HFFc6 (cell line): ENCODE data around the gene MYMX. TPM values are rescaled to one million over a fixed set of nuclear protein-coding genes. Genes with fewer than 3 reads are reported as not detected.
A peak's percentile ranks its signal among the peaks of the same experiment; 100 is the strongest.

Source experiments
- DNase-seq: peaks from one replicate; pipeline ENCODE4 v3.0.0-alpha.2; 2018
- H3K27ac Mint-ChIP-seq: 2 replicates; pipeline ENCODE4 v1.8.0; 2020; ENCODE audit warnings: mild to moderate bottlenecking, mixed read lengths
- H3K27me3 Mint-ChIP-seq: 2 replicates; pipeline ENCODE4 v1.8.0; 2021; ENCODE audit warnings: mild to moderate bottlenecking, moderate library complexity, mixed read lengths; ENCODE audit not compliant: insufficient read depth
- H3K36me3 Mint-ChIP-seq: 2 replicates; pipeline ENCODE4 v1.8.0; 2021; ENCODE audit warnings: low read depth, mixed read lengths
- H3K4me1 Mint-ChIP-seq: 2 replicates; pipeline ENCODE4 v1.8.0; 2020; ENCODE audit warnings: low read depth, mixed read lengths
- H3K4me3 Mint-ChIP-seq: 2 replicates; pipeline ENCODE4 v1.8.0; 2020; ENCODE audit warnings: mild to moderate bottlenecking, moderate library complexity, mixed read lengths
- H3K9me3 Mint-ChIP-seq: 2 replicates; pipeline ENCODE4 v1.8.0; 2020; ENCODE audit warnings: mild to moderate bottlenecking, mixed read lengths
- total RNA-seq, 6 experiments: library from RNA; stranded (reverse); fragmentation: NEBNext Ultra II Directional; extraction: Animal tissue kit (Norgen Biotek cat#: 25700); gene quantifications; 2 replicates in 1 of 6; 3 replicates in 5 of 6; pipeline ENCODE4 v1.2.3, GENCODE V29; 2021
- TF ChIP-seq, protein P1 (sequence below): fragments of 200-600 bp; sonication (generic); IDR thresholded peaks from 2 replicates; pipeline ENCODE4 v1.5.0; 2021; ENCODE audit warnings: antibody characterized with exemption, mild to moderate bottlenecking

The MYMX gene
- total RNA-seq, 6 experiments from 2014 or later: not detected

DNA sequence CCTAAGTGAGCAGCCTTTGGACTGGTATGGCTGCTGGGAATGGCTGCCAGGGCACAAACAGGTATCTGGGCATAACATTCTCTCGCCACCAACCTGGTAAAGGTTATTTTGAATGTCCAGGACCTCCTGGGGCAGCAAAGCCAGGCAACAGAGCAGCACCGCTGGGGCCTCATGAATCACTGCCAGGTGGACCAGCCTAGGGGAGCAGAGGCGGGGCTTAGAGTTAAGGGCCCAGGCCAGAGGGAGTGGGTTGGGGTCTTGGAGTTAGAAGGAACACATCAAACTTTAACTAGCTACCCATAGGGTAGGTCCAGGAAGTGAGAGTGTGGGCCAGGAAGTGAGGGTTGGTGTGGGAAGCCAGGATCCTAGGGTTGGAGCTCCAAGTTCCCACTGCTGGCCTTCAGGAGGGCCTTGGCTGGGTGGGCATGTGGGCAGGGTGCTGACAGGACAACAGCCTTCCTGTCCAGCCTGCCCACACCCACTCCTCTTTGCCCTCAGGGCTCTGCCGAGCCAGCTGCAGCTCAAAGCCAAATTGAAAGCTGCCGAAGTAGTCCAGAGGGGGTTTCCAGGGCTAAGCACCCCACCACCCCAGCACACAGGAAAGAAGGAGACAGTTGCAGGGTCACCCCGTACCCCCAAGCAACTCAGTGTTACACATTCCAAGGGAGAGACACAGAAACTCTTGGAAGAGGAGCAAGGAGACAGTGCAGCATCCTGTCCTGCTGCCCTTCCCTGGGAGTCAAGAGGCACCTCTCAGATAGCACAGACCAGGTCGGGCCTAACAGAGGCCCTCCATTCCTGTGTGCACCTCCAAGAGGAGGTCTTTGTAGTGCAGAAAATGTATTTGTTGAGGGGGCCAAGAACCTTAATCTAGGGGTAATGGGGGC, 46.0 kb downstream of the MYMX start:
- Mint-ChIP-seq H3K4me3 (peak overlapping the region; percentile 91), H3K4me1 (peaks cover 33% of the 10 kb centered on the region), H3K27ac (no peak overlapping the region; the same call in 1 of the 2 replicates), H3K9me3 (no peaks in the 10 kb centered on the region), H3K27me3 (peaks cover 4% of the 10 kb centered on the region), H3K36me3 (no peaks in the 10 kb centered on the region)
- TF ChIP-seq, protein P1, sequence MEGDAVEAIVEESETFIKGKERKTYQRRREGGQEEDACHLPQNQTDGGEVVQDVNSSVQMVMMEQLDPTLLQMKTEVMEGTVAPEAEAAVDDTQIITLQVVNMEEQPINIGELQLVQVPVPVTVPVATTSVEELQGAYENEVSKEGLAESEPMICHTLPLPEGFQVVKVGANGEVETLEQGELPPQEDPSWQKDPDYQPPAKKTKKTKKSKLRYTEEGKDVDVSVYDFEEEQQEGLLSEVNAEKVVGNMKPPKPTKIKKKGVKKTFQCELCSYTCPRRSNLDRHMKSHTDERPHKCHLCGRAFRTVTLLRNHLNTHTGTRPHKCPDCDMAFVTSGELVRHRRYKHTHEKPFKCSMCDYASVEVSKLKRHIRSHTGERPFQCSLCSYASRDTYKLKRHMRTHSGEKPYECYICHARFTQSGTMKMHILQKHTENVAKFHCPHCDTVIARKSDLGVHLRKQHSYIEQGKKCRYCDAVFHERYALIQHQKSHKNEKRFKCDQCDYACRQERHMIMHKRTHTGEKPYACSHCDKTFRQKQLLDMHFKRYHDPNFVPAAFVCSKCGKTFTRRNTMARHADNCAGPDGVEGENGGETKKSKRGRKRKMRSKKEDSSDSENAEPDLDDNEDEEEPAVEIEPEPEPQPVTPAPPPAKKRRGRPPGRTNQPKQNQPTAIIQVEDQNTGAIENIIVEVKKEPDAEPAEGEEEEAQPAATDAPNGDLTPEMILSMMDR: no peak
- no peak for DNase-seq

DNA sequence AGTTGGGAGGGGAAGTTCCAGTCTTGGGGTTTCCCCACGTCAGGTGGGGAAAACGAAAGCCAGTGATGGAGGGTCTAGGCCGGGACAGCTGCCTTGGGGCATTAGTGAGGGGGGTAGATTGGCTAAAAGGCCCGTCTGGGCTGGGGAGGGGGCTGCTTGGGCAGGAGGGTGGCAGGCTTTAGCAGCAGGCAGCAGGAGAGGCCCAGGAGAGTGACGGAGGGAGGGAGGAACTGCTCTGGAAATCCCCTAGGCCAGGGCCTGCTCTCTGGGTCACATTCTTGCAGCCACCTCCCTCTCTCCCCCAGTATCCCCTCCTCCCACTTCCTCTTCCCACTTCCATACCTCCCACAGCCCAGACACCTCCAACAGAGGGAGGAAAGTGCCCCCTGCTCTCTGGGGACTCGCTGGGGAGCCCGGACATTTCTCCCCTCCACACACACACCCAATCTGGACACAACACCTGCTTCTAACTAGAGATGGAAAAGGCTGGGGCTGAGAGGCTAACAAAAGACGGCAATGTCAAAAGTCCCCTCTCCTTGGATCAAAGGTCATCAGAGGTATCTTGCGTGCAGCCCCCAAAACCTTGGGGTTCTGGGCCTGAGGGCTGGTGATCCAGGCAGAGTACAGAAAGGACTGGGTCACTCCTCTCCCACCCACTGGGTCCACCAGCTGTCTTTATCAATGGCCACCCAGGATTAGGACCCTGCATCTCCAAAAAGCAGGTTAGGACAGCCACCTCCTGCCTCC, 46.8 kb downstream of the MYMX start:
- H3K4me3 Mint-ChIP-seq: peak overlapping the region; percentile 91
- H3K4me1 Mint-ChIP-seq: peaks cover 27% of the 10 kb centered on the region
- H3K27me3 Mint-ChIP-seq: peaks cover 1% of the 10 kb centered on the region; the same call in 1 of the 2 replicates
- H3K36me3 Mint-ChIP-seq: no peaks in the 10 kb centered on the region
- TF ChIP-seq, protein P1: no peak
- DNase-seq: no peak
- no peaks in the 10 kb centered on the region for H3K9me3 Mint-ChIP-seq
- H3K27ac Mint-ChIP-seq: no peak overlapping the region; the same call in 1 of the 2 replicates

DNA sequence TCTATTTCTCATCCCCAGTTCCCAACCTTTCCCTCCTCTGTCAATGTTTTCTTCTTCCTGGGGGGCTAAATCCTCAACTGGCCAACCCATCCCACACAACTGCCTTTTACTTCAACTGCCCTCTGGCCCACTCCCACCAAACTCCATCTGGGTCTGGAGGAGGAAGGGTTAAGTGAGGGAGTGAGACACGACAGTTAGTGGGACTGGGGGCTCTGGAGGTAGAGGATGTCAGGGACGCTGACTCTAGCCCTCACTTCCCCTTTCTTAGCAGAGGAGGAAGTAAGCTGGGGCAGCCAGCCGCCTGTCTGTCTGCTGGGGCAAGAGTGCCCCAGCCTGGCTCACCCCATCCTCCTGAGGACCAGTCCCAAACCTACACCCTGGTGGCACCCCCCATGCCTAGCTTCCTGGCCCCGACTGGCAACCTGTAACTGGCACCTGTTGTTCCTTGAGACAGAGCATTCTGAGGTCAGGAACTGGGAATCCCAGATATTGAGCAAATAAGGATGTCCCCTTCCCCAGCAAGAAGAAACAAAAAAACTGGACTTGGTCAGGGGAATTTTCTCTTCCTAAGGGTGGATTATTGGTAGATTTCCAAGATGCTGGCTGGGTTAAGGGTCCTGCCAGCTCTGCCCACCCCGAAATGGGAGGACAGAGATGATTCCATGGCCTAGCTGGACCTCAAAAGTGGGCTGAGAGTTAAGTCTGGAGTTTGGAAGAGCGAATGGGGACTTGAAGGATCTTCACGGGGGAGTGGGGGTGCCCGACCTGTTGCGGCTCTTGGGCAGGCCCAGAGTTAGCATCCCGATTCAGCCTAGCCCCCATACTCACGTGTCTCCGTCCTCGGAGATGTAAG, 47.7 kb downstream of the MYMX start:
- Mint-ChIP-seq H3K27me3 (peaks cover 9% of the 10 kb centered on the region), H3K4me3 (peak overlapping the region; percentile 91), H3K36me3 (no peaks in the 10 kb centered on the region), H3K4me1 (peaks cover 27% of the 10 kb centered on the region), H3K9me3 (no peaks in the 10 kb centered on the region), H3K27ac (peak overlapping the region; percentile 69)
- DNase-seq: no peak
- TF ChIP-seq, protein P1: no peak

DNA sequence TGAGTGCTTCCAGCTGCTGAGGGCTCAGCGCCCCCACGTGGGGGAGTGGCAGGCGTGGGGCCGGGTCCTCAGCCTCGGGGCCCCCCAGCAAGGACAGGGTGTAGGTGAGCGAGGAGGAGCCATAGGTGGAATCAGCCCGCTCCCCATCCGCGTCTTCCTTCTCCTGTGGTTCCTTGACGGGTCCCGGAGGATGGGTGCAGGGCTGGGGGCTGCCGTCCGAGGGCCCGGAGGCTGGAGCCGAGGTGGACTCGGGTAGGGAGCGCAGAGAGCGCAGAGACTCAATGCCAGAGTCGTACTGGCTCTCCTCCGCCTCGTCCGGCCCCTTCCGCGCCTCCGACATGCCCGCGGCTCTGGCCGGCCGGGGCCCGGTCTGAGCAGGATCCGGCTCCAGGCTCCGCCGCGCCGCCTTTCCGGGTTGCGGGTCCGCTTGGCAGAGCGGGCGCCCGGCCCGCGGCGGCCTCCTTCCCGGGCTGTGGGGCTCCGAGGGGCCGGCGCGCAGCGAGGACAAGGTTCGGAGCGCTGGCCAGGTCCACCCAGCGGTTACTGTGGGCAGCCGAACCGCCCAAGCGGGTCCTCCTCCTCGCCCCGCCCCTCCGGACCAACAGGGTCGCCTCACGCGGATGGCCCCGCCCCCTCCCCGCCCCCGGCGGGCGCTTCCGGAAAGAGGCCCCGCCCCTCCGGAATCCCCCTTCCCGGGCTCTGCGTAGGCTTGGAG, 48.4 kb downstream of the MYMX start, which contains the start of gene NFKBIE:
TSS of gene NFKBIE (minus strand) at position 545 of the 715 bp plus-strand sequence. CDS start at position 340, 205 bp downstream.
- Mint-ChIP-seq H3K27me3 (peaks cover 16% of the 10 kb centered on the region), H3K27ac (peak within 1 kb of the TSS; percentile 69), H3K4me1 (peaks cover 27% of the 10 kb centered on the region), H3K9me3 (no peaks in the 10 kb centered on the region), H3K36me3 (no peaks in the 10 kb centered on the region), H3K4me3 (peak within 1 kb of the TSS; percentile 91)
- DNase-seq: peak; percentile 75
- TF ChIP-seq, protein P1: peak; percentile 66
